Mesenchymal stem cell (in vitro differentiated cells and primary cell): ENCODE measurements around the gene TLX3. TPM values are rescaled to one million over a fixed set of nuclear protein-coding genes. Genes with fewer than 3 reads are reported as not detected.

Experiments
- DNase-seq: peaks from one replicate; pipeline ENCODE4 v3.0.0-alpha.2; 2013
- H2AFZ ChIP-seq: one replicate; pipeline ENCODE4 v1.6.1; 2013; ENCODE audit warnings: low read depth, mild to moderate bottlenecking, control low read depth, inconsistent platforms, low read length, moderate library complexity
- H2AK5ac ChIP-seq: 2 replicates; pipeline ENCODE4 v1.6.1; 2013; ENCODE audit warnings: low read length, moderate library complexity, mild to moderate bottlenecking, inconsistent platforms; ENCODE audit not compliant: severe bottlenecking
- H2BK120ac ChIP-seq: one replicate; pipeline ENCODE4 v1.6.1; 2013; ENCODE audit warnings: low read depth, mild to moderate bottlenecking, inconsistent platforms, low read length, moderate library complexity
- H2BK12ac ChIP-seq, 2 experiments: one replicate each; pipeline ENCODE4 v1.6.1; 2013; ENCODE audit warnings: inconsistent platforms in 2 of 2, low read length in 2 of 2, mild to moderate bottlenecking in 2 of 2, moderate library complexity in 2 of 2, control low read depth in 1 of 2
- H2BK15ac ChIP-seq: one replicate; pipeline ENCODE4 v1.6.1; 2013; ENCODE audit warnings: mild to moderate bottlenecking, low read depth, inconsistent platforms; ENCODE audit not compliant: poor library complexity, severe bottlenecking
- H2BK5ac ChIP-seq: 2 replicates; pipeline ENCODE4 v1.6.1; 2013; ENCODE audit warnings: low read depth, mild to moderate bottlenecking, low read length, control low read depth, inconsistent platforms; ENCODE audit not compliant: poor library complexity, severe bottlenecking
- H3K14ac ChIP-seq, 2 experiments: one replicate each; pipeline ENCODE4 v1.6.1; 2013; ENCODE audit warnings: inconsistent platforms in 2 of 2, low read length in 2 of 2, control low read depth in 1 of 2, mild to moderate bottlenecking in 1 of 2, moderate library complexity in 1 of 2
- H3K18ac ChIP-seq, 2 experiments: one replicate each; pipeline ENCODE4 v1.6.1; 2013; ENCODE audit warnings: inconsistent platforms in 2 of 2, low read length in 2 of 2, control low read depth in 1 of 2, low read depth in 1 of 2, mild to moderate bottlenecking in 1 of 2
- H3K23ac ChIP-seq, 2 experiments: one replicate each; pipeline ENCODE4 v1.6.1; 2013; ENCODE audit warnings: inconsistent platforms in 2 of 2, low read length in 2 of 2, mild to moderate bottlenecking in 2 of 2, moderate library complexity in 2 of 2, control low read depth in 1 of 2
- H3K27ac ChIP-seq: 2 replicates; pipeline ENCODE4 v1.5.1; 2013; ENCODE audit warnings: mild to moderate bottlenecking, moderate library complexity, low read length, control low read depth, inconsistent platforms; ENCODE audit not compliant: poor library complexity, severe bottlenecking
- H3K27me3 ChIP-seq, 2 experiments: 2 replicates each; pipeline versions ENCODE4 v1.6.1 to v1.7.0; 2013; ENCODE audit warnings: low read length in 2 of 2, mild to moderate bottlenecking in 2 of 2, moderate library complexity in 2 of 2, control low read depth in 1 of 2, inconsistent platforms in 1 of 2; ENCODE audit not compliant: control insufficient read depth in 1 of 2, insufficient read depth in 1 of 2
- H3K36me3 ChIP-seq, 2 experiments: 2 replicates each; pipeline versions ENCODE4 v1.6.1 to v1.7.0; 2013; ENCODE audit warnings: low read length in 2 of 2, control low read depth in 1 of 2, inconsistent platforms in 1 of 2, low read depth in 1 of 2, mild to moderate bottlenecking in 1 of 2; ENCODE audit not compliant: insufficient read depth in 2 of 2, control insufficient read depth in 1 of 2
- H3K4ac ChIP-seq, 2 experiments: one replicate each; pipeline ENCODE4 v1.6.1; 2013; ENCODE audit warnings: inconsistent platforms in 2 of 2, low read length in 2 of 2, mild to moderate bottlenecking in 2 of 2, moderate library complexity in 2 of 2, control low read depth in 1 of 2, low read depth in 1 of 2
- H3K4me1 ChIP-seq: 2 replicates; pipeline ENCODE4 v1.6.1; 2013; ENCODE audit warnings: low read depth, low read length, control low read depth; ENCODE audit not compliant: control insufficient read depth, insufficient read depth
- H3K4me2 ChIP-seq: 2 replicates; pipeline ENCODE4 v1.6.1; 2013; ENCODE audit warnings: low read length, mild to moderate bottlenecking, inconsistent platforms; ENCODE audit not compliant: poor library complexity, severe bottlenecking
- H3K4me3 ChIP-seq, 2 experiments: 2 replicates each; pipeline versions ENCODE4 v1.5.1 to v1.7.0; 2013; ENCODE audit warnings: low read length in 2 of 2, mild to moderate bottlenecking in 2 of 2, control low read depth in 1 of 2, low read depth in 1 of 2; ENCODE audit not compliant: insufficient read depth in 1 of 2
- H3K79me1 ChIP-seq: replicated peaks from 2 replicates; pipeline ENCODE4 v1.6.1; 2013; ENCODE audit warnings: mild to moderate bottlenecking, control low read depth, low read length, inconsistent platforms; ENCODE audit not compliant: poor library complexity, severe bottlenecking
- H3K9ac ChIP-seq: 2 replicates; pipeline ENCODE4 v1.7.0; 2013; ENCODE audit warnings: mild to moderate bottlenecking, low read length, moderate library complexity
- H3K9me3 ChIP-seq: 2 replicates; pipeline ENCODE4 v1.7.0; 2013; ENCODE audit warnings: mild to moderate bottlenecking, low read length; ENCODE audit not compliant: control insufficient read depth
- H4K8ac ChIP-seq: one replicate; pipeline ENCODE4 v1.6.1; 2013; ENCODE audit warnings: inconsistent platforms, mild to moderate bottlenecking, low read length, moderate library complexity
- H4K91ac ChIP-seq: one replicate; pipeline ENCODE4 v1.6.1; 2013; ENCODE audit warnings: mild to moderate bottlenecking, low read length, inconsistent platforms
- WGBS: methylation state at CpG from one replicate; pipeline ENCODE4 v1.1.7; 2013; ENCODE audit warnings: mixed read lengths; 5-methylcytosine and 5-hydroxymethylcytosine counted together
- polyA plus RNA-seq, 2 experiments: library from polyadenylated mRNA; stranded (reverse); fragments of 200-250 nt; gene quantifications; one replicate each; pipeline ENCODE4 v1.2.3, GENCODE V29; 2013

The TLX3 gene
- not detected for polyA plus RNA-seq (2013, experiment 1 of 2)
- not detected for polyA plus RNA-seq (2013, experiment 2 of 2)

DNA sequence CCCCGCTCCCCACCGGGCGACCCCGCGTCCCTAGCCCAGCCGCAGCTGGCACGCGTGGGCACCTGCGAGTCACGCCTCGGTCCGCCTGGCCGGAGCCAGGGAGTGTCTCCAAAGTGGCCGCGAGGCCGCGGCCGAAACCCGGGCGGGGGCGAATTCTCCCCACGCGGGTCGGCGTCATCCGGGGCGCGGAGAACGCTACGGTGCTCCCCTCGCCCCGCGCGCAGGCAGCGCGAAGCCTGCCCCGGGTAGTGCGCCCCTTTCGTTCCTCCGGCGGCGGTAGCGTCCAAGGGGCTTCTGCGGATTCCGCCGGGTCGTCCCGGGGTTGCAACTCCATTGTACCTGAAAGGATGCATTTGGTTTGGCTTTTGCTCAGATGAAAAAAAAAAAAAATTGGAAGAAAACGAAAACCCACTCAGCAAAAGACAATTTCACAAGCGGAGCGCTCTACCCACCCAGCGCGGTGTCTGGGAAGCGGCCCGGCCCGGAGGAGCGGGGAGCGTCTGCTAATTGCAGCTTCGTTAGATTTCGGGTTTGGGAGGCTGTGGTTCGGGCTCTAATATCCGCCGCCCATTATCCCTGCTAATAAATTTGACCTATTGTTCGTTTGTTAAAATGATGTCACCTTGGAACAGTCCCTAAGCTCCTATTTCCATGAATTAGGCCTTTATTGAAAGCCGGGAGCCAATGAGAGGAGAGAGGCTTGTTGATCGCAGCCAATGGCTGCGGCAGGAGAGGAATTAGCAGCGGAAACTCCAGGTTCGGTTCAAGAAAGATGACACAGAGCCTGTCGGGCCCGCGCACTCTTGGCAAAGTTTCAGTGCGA is at the start of gene TLX3:
TSS of gene TLX3 (plus strand) at position 796 of the 823 bp plus-strand sequence. CDS start 118 bp downstream, outside the sequence.
- no peak within 1 kb of the TSS for H4K8ac ChIP-seq
- H4K91ac ChIP-seq, result no peak within 1 kb of the TSS
- no peak within 1 kb of the TSS for H2BK120ac ChIP-seq
- peak within 1 kb of the TSS in 1 of 2 experiments; percentile 12 for H3K4me3 ChIP-seq
- H3K18ac ChIP-seq, result no peak within 1 kb of the TSS
- no peak within 1 kb of the TSS for H3K9ac ChIP-seq
- peaks cover 91 to 96% of the 10 kb centered on the region in 2 experiments for H3K27me3 ChIP-seq
- H3K27ac ChIP-seq, result no peak within 1 kb of the TSS
- peak; percentile 43 for DNase-seq
- H3K4me1 ChIP-seq, result peaks cover 38% of the 10 kb centered on the region
- H2BK15ac ChIP-seq, result no peak within 1 kb of the TSS
- H2AFZ ChIP-seq, result no peak within 1 kb of the TSS
- WGBS, result 5% methylated on average over 56 of the region's 73 CpGs
- H2BK12ac ChIP-seq, result no peak within 1 kb of the TSS
- no peak within 1 kb of the TSS for H3K4ac ChIP-seq
- no peaks in the 10 kb centered on the region for H3K9me3 ChIP-seq
- H2AK5ac ChIP-seq, result no peak within 1 kb of the TSS
- no peak within 1 kb of the TSS for H3K14ac ChIP-seq
- H2BK5ac ChIP-seq, result no peak within 1 kb of the TSS
- peak within 1 kb of the TSS in 1 of 2 experiments; percentile 10 for H3K23ac ChIP-seq
- H3K79me1 ChIP-seq, result no peaks in the 10 kb centered on the region
- H3K4me2 ChIP-seq, result peak within 1 kb of the TSS; percentile 44
- H3K36me3 ChIP-seq, result no peaks in the 10 kb centered on the region

DNA sequence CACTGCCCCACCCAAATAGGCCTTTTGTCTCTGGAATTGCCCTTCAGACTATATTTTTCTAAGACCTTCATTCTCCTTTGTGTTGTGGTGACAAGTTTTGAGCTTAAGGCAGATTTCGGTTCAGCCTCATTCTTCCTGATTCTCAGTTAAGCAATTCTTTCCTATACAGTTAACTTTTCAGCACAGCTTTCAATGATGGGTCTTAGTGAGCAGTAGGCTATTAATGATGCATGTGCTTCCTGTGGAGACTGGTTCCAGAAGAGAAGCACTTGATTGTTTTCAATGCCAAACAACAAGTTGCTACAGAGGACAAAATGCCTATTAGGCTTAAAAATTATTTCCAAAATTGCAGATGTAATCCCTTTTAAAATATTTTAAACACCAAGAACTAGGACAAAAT is 47.7 kb upstream of the TLX3 start:
- no peak overlapping the region for H3K4me3 ChIP-seq
- H3K4me2 ChIP-seq, result no peak overlapping the region
- H3K4ac ChIP-seq, result no peak overlapping the region
- H3K4me1 ChIP-seq, result no peaks in the 10 kb centered on the region
- no peak overlapping the region for H3K18ac ChIP-seq
- no peak overlapping the region for H3K9ac ChIP-seq
- H3K14ac ChIP-seq, result no peak overlapping the region
- H4K91ac ChIP-seq, result no peak overlapping the region
- DNase-seq, result no peak
- no peak overlapping the region for H2AK5ac ChIP-seq
- no peak overlapping the region for H2BK15ac ChIP-seq
- H2BK12ac ChIP-seq, result no peak overlapping the region
- H3K27ac ChIP-seq, result no peak overlapping the region
- no peak overlapping the region for H4K8ac ChIP-seq
- no peaks in the 10 kb centered on the region for H3K27me3 ChIP-seq
- H3K79me1 ChIP-seq, result no peaks in the 10 kb centered on the region
- no peaks in the 10 kb centered on the region for H3K36me3 ChIP-seq
- no peaks in the 10 kb centered on the region for H3K9me3 ChIP-seq
- 80% methylated on average over 1 of the region's 1 CpG for WGBS
- H2BK5ac ChIP-seq, result no peak overlapping the region
- no peak overlapping the region for H2AFZ ChIP-seq
- H3K23ac ChIP-seq, result no peak overlapping the region
- no peak overlapping the region for H2BK120ac ChIP-seq

DNA sequence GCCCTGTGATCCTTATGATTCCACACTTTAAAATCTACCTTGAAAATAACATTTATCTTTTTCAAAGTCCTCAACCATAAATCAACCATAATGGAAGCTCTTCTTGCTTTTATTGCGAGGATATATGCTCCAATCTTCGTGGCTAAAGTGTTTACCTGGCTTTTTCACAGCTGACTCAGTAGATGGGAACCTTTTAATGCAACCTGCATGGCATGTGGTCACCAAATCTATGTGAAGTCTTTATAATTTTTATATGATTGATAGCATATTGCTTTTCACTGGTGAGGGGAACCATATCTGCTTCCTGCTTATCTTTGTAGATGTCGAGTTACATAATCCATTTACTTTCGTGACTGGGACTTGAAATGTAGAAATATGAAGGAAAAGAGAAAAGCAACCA is 47.1 kb upstream of the TLX3 start:
- no peak overlapping the region for H3K4ac ChIP-seq
- H3K18ac ChIP-seq, result no peak overlapping the region
- H3K4me2 ChIP-seq, result no peak overlapping the region
- H2BK12ac ChIP-seq, result no peak overlapping the region
- no peak for DNase-seq
- H3K23ac ChIP-seq, result no peak overlapping the region
- H3K4me1 ChIP-seq, result no peaks in the 10 kb centered on the region
- no peak overlapping the region for H4K8ac ChIP-seq
- no peaks in the 10 kb centered on the region for H3K79me1 ChIP-seq
- no peak overlapping the region for H3K4me3 ChIP-seq
- H3K36me3 ChIP-seq, result no peaks in the 10 kb centered on the region
- H2BK15ac ChIP-seq, result no peak overlapping the region
- H3K9ac ChIP-seq, result no peak overlapping the region
- no peak overlapping the region for H2BK5ac ChIP-seq
- H3K9me3 ChIP-seq, result no peaks in the 10 kb centered on the region
- H3K14ac ChIP-seq, result no peak overlapping the region
- no peak overlapping the region for H3K27ac ChIP-seq
- no peak overlapping the region for H2AFZ ChIP-seq
- no peaks in the 10 kb centered on the region for H3K27me3 ChIP-seq
- 98% methylated on average over 3 of the region's 4 CpGs for WGBS
- H4K91ac ChIP-seq, result no peak overlapping the region
- no peak overlapping the region for H2BK120ac ChIP-seq
- H2AK5ac ChIP-seq, result no peak overlapping the region

DNA sequence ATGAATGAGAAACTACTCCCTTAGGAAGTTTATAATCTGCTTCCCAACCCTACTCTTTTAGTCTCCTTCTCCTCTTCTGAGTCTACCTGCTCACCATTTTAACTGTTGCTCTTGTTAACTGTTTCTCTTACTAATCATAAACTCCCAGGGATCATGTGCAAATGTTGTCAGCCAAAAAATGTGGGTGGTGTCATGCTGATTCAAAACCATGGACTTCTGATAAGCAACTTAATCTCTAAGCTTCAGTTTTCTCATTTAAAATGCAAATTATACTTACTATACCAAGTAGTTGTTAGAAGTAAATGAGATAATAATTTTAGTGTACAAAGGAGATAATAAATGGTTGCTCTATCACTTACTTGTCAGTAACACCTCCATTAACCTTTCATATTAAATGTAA is 45.9 kb upstream of the TLX3 start:
- Histone ChIP-seq H3K79me1 (no peaks in the 10 kb centered on the region), H3K18ac (no peak overlapping the region), H3K23ac (no peak overlapping the region), H4K91ac (no peak overlapping the region), H3K9me3 (no peaks in the 10 kb centered on the region), H4K8ac (no peak overlapping the region), H3K14ac (no peak overlapping the region), H2BK5ac (no peak overlapping the region), H3K9ac (no peak overlapping the region), H3K36me3 (no peaks in the 10 kb centered on the region), H3K4me3 (no peak overlapping the region), H3K4me1 (no peaks in the 10 kb centered on the region), H2BK12ac (no peak overlapping the region), H2AFZ (no peak overlapping the region), H2BK120ac (no peak overlapping the region), H3K27ac (no peak overlapping the region), H3K4ac (no peak overlapping the region), H3K4me2 (no peak overlapping the region), H2AK5ac (no peak overlapping the region), H2BK15ac (no peak overlapping the region), H3K27me3 (no peaks in the 10 kb centered on the region)
- DNase-seq, result no peak
